Measurements from ENCODE around the gene SEC14L5.

DNA sequence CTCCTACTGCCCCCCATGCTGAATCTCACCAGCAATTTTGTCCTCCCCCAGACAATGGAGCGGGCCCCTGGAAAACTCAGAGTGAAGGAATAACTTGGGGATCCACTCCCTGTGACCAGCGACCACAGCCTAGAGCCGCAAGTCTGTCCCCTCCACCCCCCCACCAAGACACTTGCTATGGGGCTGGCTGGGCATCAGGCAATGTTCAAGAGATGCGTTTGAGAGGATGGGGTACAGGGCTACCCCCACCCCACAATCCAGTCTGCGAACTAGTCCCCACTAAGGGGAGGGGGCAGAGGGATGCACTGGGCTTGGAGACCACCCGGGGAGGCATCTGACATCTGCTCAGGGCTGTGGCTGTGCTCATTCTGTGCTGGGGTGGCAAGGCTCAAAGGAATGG lies 23.5 kb upstream of the SEC14L5 start:
- TF ChIP-seq POLR2A (IDR thresholded peaks at IDR 0.05): no peak
- TF ChIP-seq, protein P1, sequence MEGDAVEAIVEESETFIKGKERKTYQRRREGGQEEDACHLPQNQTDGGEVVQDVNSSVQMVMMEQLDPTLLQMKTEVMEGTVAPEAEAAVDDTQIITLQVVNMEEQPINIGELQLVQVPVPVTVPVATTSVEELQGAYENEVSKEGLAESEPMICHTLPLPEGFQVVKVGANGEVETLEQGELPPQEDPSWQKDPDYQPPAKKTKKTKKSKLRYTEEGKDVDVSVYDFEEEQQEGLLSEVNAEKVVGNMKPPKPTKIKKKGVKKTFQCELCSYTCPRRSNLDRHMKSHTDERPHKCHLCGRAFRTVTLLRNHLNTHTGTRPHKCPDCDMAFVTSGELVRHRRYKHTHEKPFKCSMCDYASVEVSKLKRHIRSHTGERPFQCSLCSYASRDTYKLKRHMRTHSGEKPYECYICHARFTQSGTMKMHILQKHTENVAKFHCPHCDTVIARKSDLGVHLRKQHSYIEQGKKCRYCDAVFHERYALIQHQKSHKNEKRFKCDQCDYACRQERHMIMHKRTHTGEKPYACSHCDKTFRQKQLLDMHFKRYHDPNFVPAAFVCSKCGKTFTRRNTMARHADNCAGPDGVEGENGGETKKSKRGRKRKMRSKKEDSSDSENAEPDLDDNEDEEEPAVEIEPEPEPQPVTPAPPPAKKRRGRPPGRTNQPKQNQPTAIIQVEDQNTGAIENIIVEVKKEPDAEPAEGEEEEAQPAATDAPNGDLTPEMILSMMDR (IDR thresholded peaks at IDR 0.05): no peak

All from ovary (tissue), 3 donors.